B cell (primary cell): ENCODE data around the gene NFASC. TPM values are rescaled to one million over a fixed set of nuclear protein-coding genes. Genes with fewer than 3 reads are reported as not detected.

Experiments used
- ATAC-seq: fragments of 200-7000 bp; cut with Tn5 transposase; one replicate; pipeline ENCODE4 v1.10.0; 2021; ENCODE audit warnings: low read depth, mild to moderate bottlenecking, moderate number of reproducible peaks, moderate library complexity
- CTCF ChIA-PET: fragments of 350-600 bp; sonication (Branson Sonifier 250); formaldehyde crosslinking; loops from one replicate; lab custom pipeline; 2021; ENCODE audit warnings: antibody characterized with exemption, inconsistent platforms; lab: Charles Lee
- POLR2A ChIA-PET: fragments of 350-600 bp; sonication (Branson Sonifier 250); formaldehyde crosslinking; loops from one replicate; lab custom pipeline; 2021; ENCODE audit warnings: antibody characterized with exemption; lab: Charles Lee
- DNase-seq: peaks from one replicate; pipeline ENCODE4 v3.0.0; 2013
- H2AFZ ChIP-seq: 2 replicates; pipeline ENCODE4 v1.6.1; 2012; ENCODE audit warnings: mild to moderate bottlenecking, low read depth, low read length; ENCODE audit not compliant: insufficient read depth, poor library complexity, severe bottlenecking
- H3K27ac ChIP-seq, 2 donors: 1 replicate in 1 of 2; 2 replicates in 1 of 2; pipeline ENCODE4 v1.5.1; 2012 to 2013; ENCODE audit warnings: low read length in 2 of 2, mild to moderate bottlenecking in 2 of 2, moderate library complexity in 1 of 2
- H3K27me3 ChIP-seq, 4 experiments: fragments of 200-600 bp in 1 of 4; sonication (generic) in 1 of 4; replicated peaks in 1 of 4; 1 replicate in 2 of 4; 2 replicates in 2 of 4; pipeline versions ENCODE4 v1.6.1 to v1.7.0; 2013 to 2016; ENCODE audit warnings: low read length in 3 of 4, mild to moderate bottlenecking in 2 of 4, mixed read lengths in 1 of 4, moderate library complexity in 1 of 4; ENCODE audit not compliant: insufficient read depth in 4 of 4, control insufficient read depth in 3 of 4; ENCODE audit errors: control extremely low read depth in 1 of 4
- H3K36me3 ChIP-seq, 2 experiments: replicated peaks in 1 of 2; 1 replicate in 1 of 2; 2 replicates in 1 of 2; pipeline versions ENCODE4 v1.6.1 to v1.7.1; 2013; ENCODE audit warnings: low read length in 1 of 2; ENCODE audit not compliant: insufficient read depth in 2 of 2, control insufficient read depth in 1 of 2; ENCODE audit errors: control extremely low read depth in 1 of 2, extremely low read depth in 1 of 2
- H3K4me1 ChIP-seq, 2 donors: fragments of 200-600 bp in 1 of 2; sonication (generic) in 1 of 2; 1 replicate in 1 of 2; 2 replicates in 1 of 2; pipeline versions ENCODE4 v1.5.1 to v1.6.1; 2013 to 2017; ENCODE audit warnings: low read length in 2 of 2; ENCODE audit not compliant: control insufficient read depth in 2 of 2, insufficient read depth in 2 of 2
- H3K4me2 ChIP-seq: replicated peaks from 2 replicates; pipeline ENCODE3; 2012; ENCODE audit warnings: mild to moderate bottlenecking, low read depth, low read length; ENCODE audit not compliant: poor library complexity, severe bottlenecking
- H3K4me3 ChIP-seq, 5 experiments: fragments of 200-600 bp in 1 of 5; sonication (generic) in 1 of 5; 1 replicate in 3 of 5; 2 replicates in 2 of 5; pipeline versions ENCODE4 v1.5.1 to v1.7.0; 2011 to 2016; ENCODE audit warnings: low read length in 4 of 5, mild to moderate bottlenecking in 4 of 5, low read depth in 2 of 5, control low read depth in 1 of 5, moderate library complexity in 1 of 5; ENCODE audit not compliant: insufficient read depth in 1 of 5; ENCODE audit errors: control extremely low read depth in 1 of 5, extremely low read depth in 1 of 5
- H3K79me2 ChIP-seq: fragments of 200-600 bp; sonication (generic); one replicate; pipeline ENCODE4 v1.6.0; 2016; ENCODE audit warnings: low read length; ENCODE audit not compliant: control insufficient read depth, insufficient read depth
- H3K9ac ChIP-seq: fragments of 200-600 bp; sonication (generic); 2 replicates; pipeline ENCODE4 v1.6.1; 2017; ENCODE audit warnings: mild to moderate bottlenecking, low read length, moderate library complexity
- H3K9me3 ChIP-seq, 3 donors: one replicate each; pipeline versions ENCODE4 v1.6.1 to v1.7.1; 2013; ENCODE audit warnings: low read length in 2 of 3; ENCODE audit not compliant: control insufficient read depth in 2 of 3, insufficient read depth in 1 of 3; ENCODE audit errors: control extremely low read depth in 1 of 3
- H4K20me1 ChIP-seq: 2 replicates; pipeline ENCODE4 v1.6.0; 2012; ENCODE audit warnings: mild to moderate bottlenecking, low read length; ENCODE audit not compliant: insufficient read depth, control insufficient read depth, poor library complexity, severe bottlenecking
- H3K27ac Mint-ChIP-seq: one replicate; pipeline ENCODE4 v1.8.0; 2021; ENCODE audit warnings: mixed read lengths
- H3K27me3 Mint-ChIP-seq: one replicate; pipeline ENCODE4 v1.8.0; 2021; ENCODE audit warnings: mixed read lengths
- H3K4me1 Mint-ChIP-seq: one replicate; pipeline ENCODE4 v1.8.0; 2021; ENCODE audit warnings: mixed read lengths
- H3K4me3 Mint-ChIP-seq: one replicate; pipeline ENCODE4 v1.8.0; 2021; ENCODE audit warnings: mixed read lengths
- H3K9me3 Mint-ChIP-seq: one replicate; pipeline ENCODE4 v1.8.0; 2022; ENCODE audit warnings: mixed read lengths; ENCODE audit not compliant: insufficient read depth
- EZH2 ChIP-seq: IDR thresholded peaks from 2 replicates; pipeline ENCODE4 v1.6.1; 2012; ENCODE audit warnings: borderline replicate concordance, low read depth, mild to moderate bottlenecking, moderate library complexity, low read length; ENCODE audit not compliant: insufficient read depth, poor library complexity, severe bottlenecking
- WGBS: methylation state at CpG from one replicate; pipeline ENCODE4 v1.1.5; 2013; ENCODE audit warnings: missing lambda C conversion rate; ENCODE audit not compliant: insufficient coverage; 5-methylcytosine and 5-hydroxymethylcytosine counted together
- intact Hi-C: fragments of 100-400 bp; cut with micrococcal nuclease; formaldehyde crosslinking; loops from one replicate; pipeline ENCODE4 v1.10.0; 2022
- polyA plus RNA-seq: library from polyadenylated mRNA; depleted of rRNA; stranded (reverse); fragments of >200 nt; gene quantifications from 2 replicates; pipeline ENCODE4 v1.2.3, GENCODE V29; 2012
- total RNA-seq, 2 donors: library from RNA; stranded (reverse); fragments of 120-200 nt in 1 of 2; gene quantifications; 1 replicate in 1 of 2; 2 replicates in 1 of 2; pipeline versions ENCODE4 v1.2.3 to v1.2.4, GENCODE V29; 2013 to 2022
- TF ChIP-seq, protein P1 (sequence below): fragments of 200-600 bp; IDR thresholded peaks from one replicate; pipeline ENCODE4 v1.8.0; 2022; ENCODE audit warnings: antibody characterized with exemption, mild to moderate bottlenecking

NFASC gene
- total and polyA plus RNA-seq, 2 donors (not counting 1 experiment from before 2014, with no cell fraction given) = 0.06 to 0.39 TPM

DNA sequence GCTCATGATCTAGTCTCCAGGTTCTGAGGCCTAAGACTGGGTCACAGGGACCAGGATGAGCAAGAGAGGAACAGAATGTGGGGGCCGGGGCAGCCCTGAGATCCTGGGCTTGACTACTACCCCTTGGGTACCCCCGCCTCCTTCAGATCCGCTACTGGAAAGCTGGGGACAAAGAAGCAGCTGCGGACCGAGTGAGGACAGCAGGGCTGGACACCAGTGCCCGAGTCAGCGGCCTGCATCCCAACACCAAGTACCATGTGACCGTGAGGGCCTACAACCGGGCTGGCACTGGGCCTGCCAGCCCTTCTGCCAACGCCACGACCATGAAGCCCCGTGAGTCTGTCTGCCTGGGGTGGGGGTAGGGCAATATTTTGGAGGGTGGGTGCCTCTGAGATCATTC, 201.1 kb downstream of the NFASC start:
- Histone ChIP-seq H3K27ac (no peak overlapping the region), H3K36me3 (no peaks in the 10 kb centered on the region), H4K20me1 (no peaks in the 10 kb centered on the region), H3K4me1 (no peaks in the 10 kb centered on the region), H3K9me3 (no peaks in the 10 kb centered on the region), H3K79me2 (no peaks in the 10 kb centered on the region), H3K9ac (no peak overlapping the region), H2AFZ (no peak overlapping the region), H3K4me2 (no peak overlapping the region), H3K27me3 (no peaks in the 10 kb centered on the region), H3K4me3 (no peak overlapping the region)
- H3K27ac Mint-ChIP-seq = no peak overlapping the region
- TF ChIP-seq, protein P1, sequence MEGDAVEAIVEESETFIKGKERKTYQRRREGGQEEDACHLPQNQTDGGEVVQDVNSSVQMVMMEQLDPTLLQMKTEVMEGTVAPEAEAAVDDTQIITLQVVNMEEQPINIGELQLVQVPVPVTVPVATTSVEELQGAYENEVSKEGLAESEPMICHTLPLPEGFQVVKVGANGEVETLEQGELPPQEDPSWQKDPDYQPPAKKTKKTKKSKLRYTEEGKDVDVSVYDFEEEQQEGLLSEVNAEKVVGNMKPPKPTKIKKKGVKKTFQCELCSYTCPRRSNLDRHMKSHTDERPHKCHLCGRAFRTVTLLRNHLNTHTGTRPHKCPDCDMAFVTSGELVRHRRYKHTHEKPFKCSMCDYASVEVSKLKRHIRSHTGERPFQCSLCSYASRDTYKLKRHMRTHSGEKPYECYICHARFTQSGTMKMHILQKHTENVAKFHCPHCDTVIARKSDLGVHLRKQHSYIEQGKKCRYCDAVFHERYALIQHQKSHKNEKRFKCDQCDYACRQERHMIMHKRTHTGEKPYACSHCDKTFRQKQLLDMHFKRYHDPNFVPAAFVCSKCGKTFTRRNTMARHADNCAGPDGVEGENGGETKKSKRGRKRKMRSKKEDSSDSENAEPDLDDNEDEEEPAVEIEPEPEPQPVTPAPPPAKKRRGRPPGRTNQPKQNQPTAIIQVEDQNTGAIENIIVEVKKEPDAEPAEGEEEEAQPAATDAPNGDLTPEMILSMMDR = no peak
- TF ChIP-seq EZH2 = no peak
- H3K9me3 Mint-ChIP-seq = no peaks in the 10 kb centered on the region
- ChIA-PET CTCF (interaction anchor here (2.6 kb wide), 1 partner anchor 10 kb away, joined by 12 read pairs; no protein-coding TSS in a partner anchor), POLR2A (no interaction called here)
- ATAC-seq (no peak), DNase-seq (no peak)
- no peaks in the 10 kb centered on the region for H3K4me1 Mint-ChIP-seq
- H3K4me3 Mint-ChIP-seq = no peak overlapping the region
- 91% methylated on average over 7 of the region's 12 CpGs for WGBS
- intact Hi-C loops = no loop called here
- H3K27me3 Mint-ChIP-seq = no peaks in the 10 kb centered on the region

DNA sequence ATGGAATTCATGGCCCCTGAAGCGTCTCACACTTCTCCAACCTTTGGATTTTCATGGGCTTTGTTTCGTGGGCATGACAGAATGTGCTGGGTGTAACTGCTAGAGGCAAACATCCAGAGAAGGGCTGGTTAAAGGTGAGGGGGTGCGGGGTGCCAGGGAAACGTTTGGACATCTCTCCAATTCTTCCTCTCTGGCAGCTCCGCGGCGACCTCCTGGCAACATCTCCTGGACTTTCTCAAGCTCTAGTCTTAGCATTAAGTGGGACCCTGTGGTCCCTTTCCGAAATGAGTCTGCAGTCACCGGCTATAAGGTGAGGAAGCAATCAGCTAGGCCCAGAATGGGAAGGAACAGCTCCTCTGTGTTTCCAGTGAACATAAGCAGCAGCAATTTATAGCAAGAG, 201.6 kb downstream of the NFASC start:
- WGBS = 90% methylated on average over 8 of the region's 9 CpGs
- H3K27me3 ChIP-seq = no peaks in the 10 kb centered on the region
- H3K4me3 Mint-ChIP-seq = no peak overlapping the region
- no peak overlapping the region for H3K9ac ChIP-seq
- no peak overlapping the region for H3K27ac Mint-ChIP-seq
- POLR2A ChIA-PET = no interaction called here
- TF ChIP-seq, protein P1 = no peak
- no peak for TF ChIP-seq EZH2
- no peak overlapping the region for H3K27ac ChIP-seq
- H3K9me3 ChIP-seq = no peaks in the 10 kb centered on the region
- H2AFZ ChIP-seq = no peak overlapping the region
- no peaks in the 10 kb centered on the region for H3K9me3 Mint-ChIP-seq
- H3K4me1 ChIP-seq = no peaks in the 10 kb centered on the region
- ATAC-seq (no peak), DNase-seq (no peak)
- H3K4me1 Mint-ChIP-seq = no peaks in the 10 kb centered on the region
- H3K36me3 ChIP-seq = no peaks in the 10 kb centered on the region
- H3K27me3 Mint-ChIP-seq = no peaks in the 10 kb centered on the region
- intact Hi-C loops = no loop called here
- H3K79me2 ChIP-seq = no peaks in the 10 kb centered on the region
- no peaks in the 10 kb centered on the region for H4K20me1 ChIP-seq
- CTCF ChIA-PET = interaction anchor here (2.6 kb wide), 1 partner anchor 10 kb away, joined by 12 read pairs; no protein-coding TSS in a partner anchor
- no peak overlapping the region for H3K4me2 ChIP-seq
- no peak overlapping the region for H3K4me3 ChIP-seq

Other genes starting within 250 kb of the NFASC start
- not detected in 2 replicates for gene LRRN2, start 185.1 kb upstream of the NFASC start, total RNA-seq
- not detected in 2 replicates for gene LRRN2, start 185.1 kb upstream of the NFASC start, polyA plus RNA-seq
- not detected in 2 replicates for gene CNTN2, start 172.3 kb downstream of the NFASC start, total RNA-seq
- gene CNTN2, start 172.3 kb downstream of the NFASC start, polyA plus RNA-seq = not detected in 2 replicates
- 6.2 and 6.8 TPM in 2 replicates for gene TMEM81, start 213.6 kb downstream of the NFASC start, total RNA-seq
- gene TMEM81, start 213.6 kb downstream of the NFASC start, polyA plus RNA-seq = 3.0 and 3.8 TPM in 2 replicates